Ramos (cell line): ENCODE measurements around the gene PSMB7.

Source experiments
- in situ Hi-C: fragments of 300-500 bp; cut with MboI; formaldehyde crosslinking; loops from one replicate; pipeline ENCODE4 v1.14.3; 2022; ENCODE audit warnings: low sequenced_read_pairs; ENCODE audit not compliant: unreplicated experiment

PSMB7 gene

GRCh38 chr9:124332361-124333202 is 82.7 kb downstream of the PSMB7 start:
- in situ Hi-C loops: no loop called here

GRCh38 chr9:124331580-124331979 is 83.7 kb downstream of the PSMB7 start:
- in situ Hi-C loops: no loop called here

DNA sequence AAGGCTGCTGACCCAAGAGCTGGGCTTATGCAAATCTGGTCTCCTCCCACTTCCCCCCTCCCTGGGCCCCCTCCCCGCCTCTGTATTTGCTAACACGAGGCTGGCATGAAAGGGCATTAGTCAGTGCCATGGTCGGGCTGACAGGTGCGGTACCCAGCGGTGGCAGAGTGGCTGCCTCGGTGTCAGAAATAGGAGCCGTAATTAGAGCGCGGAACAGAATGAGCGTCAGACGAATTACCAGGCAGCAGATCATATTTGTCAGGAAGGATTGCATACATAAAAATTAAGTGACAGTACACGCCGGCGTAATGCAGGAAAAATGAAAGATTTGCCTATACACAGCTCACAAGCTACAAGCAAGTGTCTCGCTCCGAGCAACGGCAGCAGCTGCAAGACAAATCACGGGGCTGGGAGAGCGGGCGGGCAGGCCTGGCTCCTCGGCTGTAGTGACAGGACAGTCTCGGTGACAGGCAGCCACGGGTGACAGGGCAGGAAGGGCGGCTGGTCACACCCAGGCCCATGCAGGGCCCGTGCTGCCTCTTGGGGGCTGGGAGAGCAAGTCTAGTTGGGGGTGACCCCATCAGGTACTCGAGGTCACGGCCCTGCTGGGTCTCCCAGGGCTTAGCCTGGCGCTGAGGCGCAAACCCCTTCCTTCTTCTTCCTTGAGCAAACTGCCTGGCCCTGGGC is 85.1 kb downstream of the PSMB7 start:
- in situ Hi-C loops: no loop called here

GRCh38 chr9:124329206-124329792 is 85.9 kb downstream of the PSMB7 start:
- in situ Hi-C loops: no loop called here

DNA sequence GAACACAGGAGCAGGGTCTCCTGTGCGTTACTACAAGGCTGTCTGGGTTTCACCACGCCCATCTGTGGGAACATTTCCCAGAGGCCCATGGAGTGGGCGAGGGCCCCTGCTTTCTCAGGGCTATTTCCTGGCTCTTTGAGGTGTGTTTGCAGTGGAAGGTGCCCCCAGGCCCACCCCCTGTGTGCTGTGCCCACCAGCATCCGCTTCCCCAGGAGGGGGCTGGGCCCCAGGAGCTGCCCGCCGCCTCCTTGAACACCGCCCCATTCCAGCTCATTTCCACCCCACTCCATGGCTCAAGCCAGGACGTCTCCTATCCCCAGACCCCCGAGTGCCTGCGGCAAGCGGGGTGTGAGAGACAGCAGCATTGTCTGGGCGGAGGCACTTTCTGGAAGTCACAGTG is 87.0 kb downstream of the PSMB7 start:
- in situ Hi-C loops: no loop called here

- in situ Hi-C loops: no loop called here
Observed at GRCh38 chr9:124327491-124327890, 87.8 kb downstream of the PSMB7 start.

- in situ Hi-C loops: no loop called here
Observed at GRCh38 chr9:124326378-124326777, 88.9 kb downstream of the PSMB7 start.

GRCh38 chr9:124325816-124326215 is 89.4 kb downstream of the PSMB7 start:
- in situ Hi-C loops: no loop called here

GRCh38 chr9:124323904-124324303 is 91.3 kb downstream of the PSMB7 start:
- in situ Hi-C loops: loop anchor here (5.0 kb wide), 1 partner anchor 197 kb away; no protein-coding TSS in a partner anchor

DNA sequence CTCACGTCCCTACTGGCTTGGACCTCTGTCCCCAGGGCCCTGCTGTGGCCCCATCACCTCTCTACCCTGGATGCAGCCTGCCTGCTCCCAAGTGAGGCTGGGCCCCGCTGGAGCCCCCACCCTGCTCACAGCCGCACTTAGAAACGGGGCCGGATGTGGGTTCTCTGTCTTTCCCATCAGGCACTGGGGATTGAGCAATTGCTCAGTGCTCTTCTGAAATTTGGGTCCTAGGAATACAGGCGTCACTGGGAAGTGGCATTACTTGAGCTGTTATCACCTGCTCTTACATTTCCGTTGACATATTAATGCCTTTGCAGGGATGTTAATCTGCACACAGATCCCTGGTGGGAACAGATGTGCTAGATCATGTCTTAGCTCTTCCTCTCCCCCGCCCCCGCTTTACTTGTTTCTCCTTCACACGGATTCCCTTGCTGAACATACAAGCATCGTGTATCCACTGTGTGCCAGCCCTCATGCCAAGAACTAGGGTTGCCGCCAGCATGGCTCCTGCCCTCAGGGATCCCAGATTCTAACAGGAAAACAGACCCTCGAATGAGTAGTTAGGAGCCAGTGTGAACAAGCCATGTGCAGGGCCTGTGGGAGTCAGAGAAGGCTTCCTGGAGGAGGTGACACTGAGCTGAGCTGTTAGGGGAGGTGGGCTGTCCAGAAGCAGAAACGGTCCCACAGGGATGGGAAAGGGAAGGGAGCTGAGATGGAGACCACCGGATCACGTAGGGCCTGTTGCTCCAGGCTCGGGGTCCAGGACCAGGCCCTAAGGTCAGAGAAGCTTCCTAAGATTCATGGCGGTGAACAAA is 92.4 kb downstream of the PSMB7 start:
- in situ Hi-C loops: loop anchor here (5.0 kb wide), 1 partner anchor 196 kb away; no protein-coding TSS in a partner anchor

DNA sequence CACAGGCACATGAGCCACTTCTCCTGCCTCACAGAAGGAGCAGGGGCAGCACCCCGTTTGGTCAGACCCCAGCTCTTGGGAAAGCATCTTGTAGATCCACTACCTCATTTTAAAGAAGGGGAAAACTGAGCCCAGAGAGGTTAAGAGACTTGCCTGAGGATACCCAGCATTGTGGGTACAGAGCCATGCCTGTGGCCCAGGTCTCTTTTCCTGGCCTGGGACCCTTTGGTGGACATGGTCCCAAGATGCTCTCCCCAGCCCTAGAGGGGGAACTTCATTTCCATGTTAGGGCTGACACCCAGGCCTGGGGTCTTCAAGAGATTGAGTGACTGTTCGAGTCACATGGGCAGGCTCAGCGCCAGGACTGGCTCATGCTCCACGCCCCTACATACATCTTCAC is 93.3 kb downstream of the PSMB7 start:
- in situ Hi-C loops: loop anchor here (5.0 kb wide), 1 partner anchor 195 kb away; no protein-coding TSS in a partner anchor

GRCh38 chr9:124321416-124321815 is 93.8 kb downstream of the PSMB7 start:
- in situ Hi-C loops: loop anchor here (5.0 kb wide), 1 partner anchor 194 kb away; no protein-coding TSS in a partner anchor

DNA sequence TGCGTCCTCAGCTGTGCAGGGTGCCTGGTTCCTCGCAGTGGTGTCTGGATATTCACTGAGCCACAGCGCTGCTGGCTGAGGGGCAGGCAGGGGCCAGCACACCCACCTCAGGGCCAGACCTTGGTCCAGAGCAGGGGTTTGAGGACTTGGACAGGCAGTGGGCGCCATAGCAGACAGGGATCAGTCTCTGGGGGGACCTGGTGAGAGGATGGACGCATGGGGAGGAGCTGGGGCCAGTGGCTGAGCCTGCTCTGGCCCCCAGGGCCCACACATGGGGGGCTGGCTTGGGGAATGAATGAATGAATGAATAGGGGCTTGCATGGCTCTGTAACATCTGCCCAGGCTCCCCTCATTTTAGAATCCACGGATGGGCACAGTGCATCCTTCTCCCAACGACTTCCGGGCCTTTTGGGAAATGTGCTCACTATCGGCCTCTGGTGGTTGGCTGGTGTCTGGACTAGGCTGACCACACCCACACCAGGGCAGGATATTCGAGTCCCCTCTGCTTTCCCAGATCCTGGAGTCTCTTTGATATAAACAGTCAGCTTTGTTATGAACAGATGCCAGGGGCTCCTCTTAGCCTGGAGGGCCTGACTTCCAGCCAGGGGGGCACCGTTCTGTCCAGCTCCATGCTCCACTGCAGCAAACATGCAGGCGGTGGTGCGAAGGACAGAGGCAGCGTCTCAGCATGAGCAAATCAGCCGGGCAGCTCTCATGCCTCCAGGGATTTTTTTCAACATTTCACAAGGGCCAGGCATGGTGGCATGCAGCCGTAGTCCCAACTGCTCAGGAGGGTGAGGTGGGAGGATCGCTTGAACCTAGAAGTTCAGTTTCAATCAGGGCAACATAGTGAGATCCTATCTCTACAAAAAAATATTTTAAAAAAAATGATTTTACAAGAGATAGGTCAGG is 94.9 kb downstream of the PSMB7 start:
- in situ Hi-C loops: loop anchor here (5.0 kb wide), 1 partner anchor 193 kb away; no protein-coding TSS in a partner anchor

DNA sequence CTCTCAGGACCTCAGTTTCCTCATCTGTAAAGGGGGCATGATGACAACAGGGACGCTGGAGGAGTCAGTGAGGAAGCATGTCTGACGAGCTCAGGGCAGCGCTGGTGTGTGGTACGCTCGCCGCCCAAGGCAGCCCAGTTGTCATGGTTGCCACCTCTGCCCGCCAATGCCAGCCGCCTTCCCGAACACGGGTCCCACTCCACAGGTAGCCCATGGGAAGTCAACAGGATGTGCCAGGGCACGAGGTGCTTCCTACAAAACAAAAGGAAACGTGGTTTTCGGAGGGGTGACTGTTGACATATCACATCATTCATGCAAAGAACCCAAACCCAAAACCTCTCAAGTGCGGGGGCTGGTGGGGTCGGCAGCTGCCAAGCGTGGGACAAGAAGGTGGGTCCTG is 99.4 kb downstream of the PSMB7 start:
- in situ Hi-C loops: no loop called here

GRCh38 chr9:124313940-124314339 is 101.3 kb downstream of the PSMB7 start:
- in situ Hi-C loops: no loop called here

GRCh38 chr9:124312290-124313265 is 102.7 kb downstream of the PSMB7 start:
- in situ Hi-C loops: no loop called here

- in situ Hi-C loops: no loop called here
Observed at GRCh38 chr9:124311283-124311682, 104.0 kb downstream of the PSMB7 start.

DNA sequence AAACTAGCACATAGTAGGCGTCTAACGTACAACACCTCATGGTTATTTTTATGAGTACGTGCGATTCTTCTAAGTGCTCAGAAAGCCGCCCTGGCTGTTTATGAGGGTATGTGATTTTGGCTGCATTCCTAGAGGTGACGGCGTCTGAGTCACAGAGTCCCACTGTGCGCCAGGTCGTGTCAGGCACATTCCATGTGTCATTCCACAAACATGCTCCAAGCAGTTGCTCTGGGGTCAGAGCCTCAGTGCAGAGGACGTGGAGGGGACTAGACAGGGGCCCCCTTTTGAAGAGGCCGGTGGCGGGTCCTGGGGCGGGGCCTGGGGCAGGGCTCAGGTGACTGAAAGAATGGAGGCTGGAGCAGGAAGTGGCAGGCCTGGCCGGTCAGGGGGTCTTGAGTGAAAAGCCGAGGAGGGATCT is 105.6 kb downstream of the PSMB7 start:
- in situ Hi-C loops: no loop called here
